ENCODE data around the gene SAMD9. TPM values are rescaled to one million over a fixed set of nuclear protein-coding genes. Genes with fewer than 3 reads are reported as not detected.

Gene SAMD9
- total RNA-seq, 4 donors from 2014 or later: 5.9 to 15.0 (median 7.2) TPM

GRCh38 chr7:93117327-93117726 is 452 bp downstream of the SAMD9 start:
- TF ChIP-seq CTCF (IDR thresholded peaks at IDR 0.05; ENCODE audit: low read depth): no peak

DNA sequence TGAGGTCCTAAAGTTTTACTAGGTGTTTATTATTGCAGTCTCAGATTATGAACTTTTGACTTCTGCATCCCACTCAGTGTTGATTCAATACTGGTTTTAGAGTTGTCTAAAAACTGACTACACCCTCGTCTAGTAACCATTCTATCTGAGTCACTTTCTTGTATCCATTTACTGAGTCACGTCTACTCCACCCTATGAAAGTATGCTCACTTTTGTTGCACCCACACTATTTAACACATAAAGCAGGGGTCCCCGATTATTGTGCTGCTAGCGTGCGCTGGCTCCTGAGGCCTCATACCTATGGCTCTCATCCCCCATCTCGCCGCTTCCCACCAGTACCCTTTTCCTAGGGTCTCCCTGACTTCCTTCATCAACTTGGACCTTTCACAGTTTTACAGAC is 2.0 kb downstream of the SAMD9 start:
- no peak for TF ChIP-seq CTCF (IDR thresholded peaks at IDR 0.05; ENCODE audit: low read depth)

DNA sequence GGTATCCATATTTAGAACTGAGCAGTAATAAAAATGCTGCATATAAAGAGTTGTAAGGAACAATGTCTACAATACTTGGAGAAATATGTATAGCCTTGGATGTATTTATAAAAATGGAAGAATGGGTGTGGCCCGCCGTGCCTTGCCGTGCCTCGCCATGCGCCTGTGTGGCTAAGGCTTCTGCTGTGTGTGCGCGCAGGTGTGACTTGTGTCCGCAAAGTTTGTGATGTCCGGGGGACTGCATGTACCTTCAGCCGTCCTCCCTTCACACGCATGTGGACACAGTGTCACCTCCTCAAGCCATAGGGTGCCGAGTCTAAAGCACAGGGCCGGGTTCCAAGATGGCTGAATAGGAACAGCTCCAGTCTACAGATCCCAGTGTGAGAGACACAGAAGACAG is 9.8 kb downstream of the SAMD9 start:
- TF ChIP-seq CTCF (IDR thresholded peaks at IDR 0.05; ENCODE audit: low read depth): no peak

DNA sequence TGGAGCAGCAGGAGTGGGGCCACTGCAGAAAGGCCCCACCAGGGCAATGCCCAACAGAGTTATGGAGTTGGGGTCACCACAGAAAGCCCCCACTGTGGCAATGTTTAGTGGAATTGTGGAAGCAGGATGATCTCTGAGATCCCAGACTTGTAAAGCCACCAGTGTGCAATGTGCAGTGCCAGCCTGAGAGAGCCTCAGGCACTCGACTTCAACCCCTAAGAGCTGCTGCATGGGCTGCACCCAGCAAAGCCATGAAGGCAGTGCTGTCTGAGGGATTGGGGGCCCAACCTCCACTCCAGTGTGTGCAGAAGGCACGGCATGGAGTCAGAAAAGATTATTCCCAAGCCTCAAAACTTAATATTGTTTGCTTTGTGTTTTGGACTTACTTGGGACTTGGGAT is 20.4 kb downstream of the SAMD9 start:
- TF ChIP-seq CTCF (IDR thresholded peaks at IDR 0.05; ENCODE audit: low read depth): no peak

GRCh38 chr7:93092757-93093370 is 24.9 kb downstream of the SAMD9 start:
- no peak for TF ChIP-seq CTCF (IDR thresholded peaks at IDR 0.05; ENCODE audit: low read depth)

DNA sequence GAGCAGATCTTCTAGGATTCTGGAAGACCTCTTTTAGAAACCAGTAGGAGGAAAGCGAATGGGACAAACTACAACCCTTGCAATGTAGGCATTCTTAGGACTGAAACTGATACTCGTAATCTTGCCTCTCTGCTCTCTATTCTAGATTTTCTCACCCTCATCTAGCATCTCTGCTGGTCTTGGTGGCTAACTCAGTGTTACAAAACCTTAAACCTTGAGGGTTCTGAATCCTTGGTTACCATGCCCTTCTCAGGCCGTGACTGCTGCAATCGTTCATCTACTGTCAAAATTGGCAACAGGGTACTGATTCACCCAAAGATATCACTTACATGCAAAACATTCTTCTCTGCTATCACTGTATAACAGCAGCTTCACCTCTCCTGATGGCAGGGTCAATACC is 55.2 kb downstream of the SAMD9 start:
- TF ChIP-seq CTCF (IDR thresholded peaks at IDR 0.05; ENCODE audit: low read depth): no peak

GRCh38 chr7:93060865-93061264 is 56.9 kb downstream of the SAMD9 start:
- TF ChIP-seq CTCF (IDR thresholded peaks at IDR 0.05; ENCODE audit: low read depth): no peak

Data from subcutaneous adipose tissue (tissue), 4 donors.